OCI-LY1 (cell line): ENCODE measurements around the gene SYCP3.

Experiments used
- CTCF ChIP-seq: fragments of 200-600 bp; sonication (generic), shearing (Covaris generic); IDR thresholded peaks from 2 replicates; pipeline ENCODE4 v1.5.1; 2017; ENCODE audit warnings: mild to moderate bottlenecking, antibody characterized with exemption, low read length, moderate library complexity, mixed read lengths
- EZH2 ChIP-seq: fragments of 200-600 bp; sonication (generic), shearing (Covaris generic); IDR thresholded peaks from 2 replicates; pipeline ENCODE4 v1.8.0; 2017; ENCODE audit warnings: borderline replicate concordance, mixed run types, mild to moderate bottlenecking, antibody characterized with exemption, low read length, moderate library complexity, mixed read lengths

- TF ChIP-seq CTCF, result no peak
- no peak for TF ChIP-seq EZH2
Measured at GRCh38 chr12:101729842-101730241, 9.4 kb downstream of the SYCP3 start.
